Heart right ventricle (tissue), 16 donors: ENCODE data around the gene C14orf132. TPM values are rescaled to one million over a fixed set of nuclear protein-coding genes. Genes with fewer than 3 reads are reported as not detected.

Experiments used
- ATAC-seq, 8 donors: fragments of 200-7000 bp; cut with Tn5 transposase; one replicate each; pipeline ENCODE4 v1.9.1; 2020; ENCODE audit warnings: mild to moderate bottlenecking in 8 of 8, moderate library complexity in 8 of 8, moderate number of reproducible peaks in 1 of 8
- DNase-seq, 2 donors: peaks; one replicate each; pipeline ENCODE4 v3.0.0-alpha.2; 2020
- H3K27ac ChIP-seq, 10 donors: fragments of 200-600 bp; sonication (generic) in 2 of 10; one replicate each; pipeline versions ENCODE4 v1.5.0 to v1.8.0; 2020 to 2022; ENCODE audit warnings: mild to moderate bottlenecking in 3 of 10
- H3K27me3 ChIP-seq, 7 donors: fragments of 200-600 bp; one replicate each; pipeline ENCODE4 v1.8.0; 2021 to 2022; ENCODE audit warnings: mild to moderate bottlenecking in 2 of 7
- H3K36me3 ChIP-seq, 9 donors: fragments of 200-600 bp; sonication (generic) in 1 of 9; one replicate each; pipeline versions ENCODE4 v1.5.0 to v1.8.0; 2020 to 2022; ENCODE audit warnings: mild to moderate bottlenecking in 2 of 9
- H3K4me1 ChIP-seq, 9 donors: fragments of 200-600 bp; sonication (generic) in 1 of 9; one replicate each; pipeline versions ENCODE4 v1.5.0 to v1.8.0; 2020 to 2022; ENCODE audit warnings: mild to moderate bottlenecking in 4 of 9
- H3K4me3 ChIP-seq, 10 donors: fragments of 200-600 bp; sonication (generic) in 2 of 10; one replicate each; pipeline versions ENCODE4 v1.5.0 to v1.8.0; 2020 to 2022; ENCODE audit warnings: mild to moderate bottlenecking in 7 of 10, moderate library complexity in 2 of 10
- H3K9me3 ChIP-seq, 11 donors: fragments of 200-600 bp in 10 of 11; sonication (generic) in 2 of 11; one replicate each; pipeline versions ENCODE4 v1.5.0 to v1.8.0; 2013 to 2022; ENCODE audit warnings: mild to moderate bottlenecking in 2 of 11, control low read depth in 1 of 11, moderate library complexity in 1 of 11
- WGBS, 2 donors: extraction: QIAGEN DNeasy Blood & Tissue Kit; methylation state at CpG; one replicate each; pipeline ENCODE4 v1.1.7; 2013; ENCODE audit warnings: inconsistent platforms in 1 of 2; 5-methylcytosine and 5-hydroxymethylcytosine counted together
- intact Hi-C, 10 donors: fragments of 100-400 bp; cut with DNase I; formaldehyde crosslinking; loops; one replicate each; pipeline versions ENCODE4 v1.11.1 to v1.14.2; 2022
- polyA plus RNA-seq, 2 donors: library from polyadenylated mRNA; stranded (reverse); fragments of 200-250 nt; gene quantifications; one replicate each; pipeline ENCODE4 v1.2.3, GENCODE V29; 2013
- total RNA-seq, 10 donors: library from RNA; stranded (reverse); fragmentation: NEBNext Ultra II Directional in 3 of 10; extraction: Animal tissue kit (Norgen Biotek cat#: 25700) in 3 of 10; gene quantifications; one replicate each; pipeline versions ENCODE4 v1.2.1 to v1.2.4, GENCODE V29; 2021 to 2023
- TF ChIP-seq, protein P1 (sequence below), 9 donors: fragments of 200-600 bp; sonication (generic) in 2 of 9; IDR thresholded peaks; one replicate each; pipeline versions ENCODE4 v1.5.0 to v1.8.0; 2021 to 2022; ENCODE audit warnings: antibody characterized with exemption in 9 of 9, mild to moderate bottlenecking in 5 of 9, moderate library complexity in 1 of 9
- donor health status: Arrhythmogenic right ventricular cardiomyopathy.
- donor health status: ischemic (EF 13 %, LVEDD 7.1; RV severe dilation, severe dysfunction).
- donor health status: healthy with polysubstance abuse.
- donor health status: DM: no; HTN: yes; CAD: no.
- donor health status: DM: no; HTN: no; CAD: no.
- donor health status: ischemic (EF 25% LVEDD 6.9; RV normal size, moderate dysfunction).
- donor health status: ischemic (EF 25% LVEDD 5.7; RV mildly dilated, moderate dysfunction).
- donor health status: healthy.
- donor health status: DM: yes; HTN: yes; CAD: no.
- donor health status: Ischemic cardiomyopathy.
- donor health status: ischemic (EF 35%, LVEDD 5.7; RV mildly dilated, moderate dysfunction).
- donor health status: nonischemic (EF 11% LVEDD 7.7; RV severe dilation, severe dysfunction).
- donor health status: DM: yes; HTN: yes; CAD: no.
- donor health status: PGD.
- donor health status: ischemic (EF 29% LVEDD 5.4; RV normal size, mild dysfunction).
- donor health status: nonischemic (EF 23%, LVEDD 6.1; RV moderate dilation, normal function).

C14orf132 gene
- total and polyA plus RNA-seq, 12 donors, result 0.80 to 16.2 (median 2.5) TPM

DNA sequence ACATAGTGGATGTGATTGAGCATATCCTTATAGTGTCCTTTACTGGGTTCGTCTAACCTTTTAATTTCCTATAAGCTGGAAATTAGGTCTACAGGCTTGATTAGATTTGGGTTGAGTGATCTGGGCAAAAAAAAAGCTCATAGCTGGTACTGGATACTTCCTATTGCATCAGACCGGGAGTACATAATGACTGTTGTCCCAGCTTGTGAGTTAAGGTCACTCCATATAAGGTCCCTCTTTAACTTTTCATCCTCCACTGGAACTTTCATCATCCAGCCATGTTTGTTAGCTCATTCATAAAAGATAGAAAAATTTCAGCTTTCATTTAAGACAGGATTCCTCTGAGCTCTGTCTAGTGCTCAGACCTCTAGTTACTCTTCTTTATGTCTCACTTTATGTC lies 80.8 kb downstream of the C14orf132 start:
- DNase-seq (no peak), ATAC-seq (no peak)
- H3K27ac ChIP-seq, result no peak overlapping the region
- no peaks in the 10 kb centered on the region for H3K36me3 ChIP-seq
- peaks cover 0 to 6% (median 0%) of the 10 kb centered on the region in 11 donors for H3K9me3 ChIP-seq
- intact Hi-C loops, result loop anchor here in 1 of 10 donors (10.0 kb wide), 1 partner anchor 295 kb away; no protein-coding TSS in a partner anchor
- H3K27me3 ChIP-seq, result peaks cover 0 to 14% (median 0%) of the 10 kb centered on the region in 7 donors
- 72 to 74% methylated on average over 2 of the region's 2 CpGs for WGBS, 2 donors
- H3K4me3 ChIP-seq, result no peak overlapping the region
- H3K4me1 ChIP-seq, result no peaks in the 10 kb centered on the region
- TF ChIP-seq, protein P1, sequence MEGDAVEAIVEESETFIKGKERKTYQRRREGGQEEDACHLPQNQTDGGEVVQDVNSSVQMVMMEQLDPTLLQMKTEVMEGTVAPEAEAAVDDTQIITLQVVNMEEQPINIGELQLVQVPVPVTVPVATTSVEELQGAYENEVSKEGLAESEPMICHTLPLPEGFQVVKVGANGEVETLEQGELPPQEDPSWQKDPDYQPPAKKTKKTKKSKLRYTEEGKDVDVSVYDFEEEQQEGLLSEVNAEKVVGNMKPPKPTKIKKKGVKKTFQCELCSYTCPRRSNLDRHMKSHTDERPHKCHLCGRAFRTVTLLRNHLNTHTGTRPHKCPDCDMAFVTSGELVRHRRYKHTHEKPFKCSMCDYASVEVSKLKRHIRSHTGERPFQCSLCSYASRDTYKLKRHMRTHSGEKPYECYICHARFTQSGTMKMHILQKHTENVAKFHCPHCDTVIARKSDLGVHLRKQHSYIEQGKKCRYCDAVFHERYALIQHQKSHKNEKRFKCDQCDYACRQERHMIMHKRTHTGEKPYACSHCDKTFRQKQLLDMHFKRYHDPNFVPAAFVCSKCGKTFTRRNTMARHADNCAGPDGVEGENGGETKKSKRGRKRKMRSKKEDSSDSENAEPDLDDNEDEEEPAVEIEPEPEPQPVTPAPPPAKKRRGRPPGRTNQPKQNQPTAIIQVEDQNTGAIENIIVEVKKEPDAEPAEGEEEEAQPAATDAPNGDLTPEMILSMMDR (IDR thresholded peaks at IDR 0.05), result no peak

DNA sequence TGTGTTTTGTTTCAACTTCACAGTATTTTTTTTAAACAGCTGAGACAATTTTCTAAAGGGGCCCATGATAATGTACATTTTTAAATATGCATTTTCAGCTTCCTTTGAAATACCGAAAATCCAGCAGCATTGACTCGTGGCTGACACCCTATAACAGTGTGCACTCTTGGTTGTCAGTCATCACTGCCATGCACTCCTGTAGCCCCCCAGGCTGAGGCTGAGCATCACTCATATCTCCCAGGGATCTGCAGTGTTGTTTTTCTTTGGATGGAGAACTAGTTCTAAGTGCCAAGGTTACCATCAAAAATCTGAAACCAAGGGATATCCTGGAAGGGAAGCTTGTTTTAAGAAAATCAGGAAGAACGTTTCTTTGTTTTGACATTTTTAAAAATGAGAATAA lies 81.2 kb downstream of the C14orf132 start:
- 70 to 79% methylated on average over 3 of the region's 3 CpGs for WGBS, 2 donors

DNA sequence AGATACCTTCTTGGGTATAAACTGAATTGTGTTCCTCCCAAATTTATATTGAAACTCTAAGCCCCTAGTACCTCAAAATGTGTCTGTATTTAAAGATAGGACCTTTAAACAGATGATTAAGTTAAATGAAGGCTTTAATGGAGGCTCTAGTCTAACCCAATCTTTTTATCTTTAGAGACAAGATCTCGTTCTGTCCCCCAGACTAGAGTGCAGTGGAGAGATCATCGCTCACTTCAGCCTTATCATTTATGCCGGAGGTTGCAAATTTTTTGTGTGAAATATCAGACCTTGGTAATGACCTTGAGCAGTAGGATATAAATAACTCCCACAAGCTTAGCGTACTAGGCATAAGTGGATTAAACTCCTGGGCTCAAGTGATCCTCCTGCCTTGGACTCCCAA lies 81.8 kb downstream of the C14orf132 start:
- DNase-seq, result no peak
- WGBS, 2 donors, result 48 to 52% methylated on average over 4 of the region's 4 CpGs
- peaks cover 0 to 6% (median 0%) of the 10 kb centered on the region in 11 donors for H3K9me3 ChIP-seq

More for the DNA sequence above, 81.2 kb downstream of the C14orf132 start:
- Histone ChIP-seq H3K27ac (no peak overlapping the region), H3K9me3 (peaks cover 0 to 6% (median 0%) of the 10 kb centered on the region in 11 donors), H3K27me3 (peaks cover 0 to 14% (median 0%) of the 10 kb centered on the region in 7 donors), H3K4me1 (peaks cover 0 to 3% (median 0%) of the 10 kb centered on the region in 9 donors), H3K36me3 (no peaks in the 10 kb centered on the region), H3K4me3 (no peak overlapping the region)
- ATAC-seq (no peak), DNase-seq (no peak)
- TF ChIP-seq, protein P1 (IDR thresholded peaks at IDR 0.05), result no peak
- intact Hi-C loops, result no loop called here

DNA sequence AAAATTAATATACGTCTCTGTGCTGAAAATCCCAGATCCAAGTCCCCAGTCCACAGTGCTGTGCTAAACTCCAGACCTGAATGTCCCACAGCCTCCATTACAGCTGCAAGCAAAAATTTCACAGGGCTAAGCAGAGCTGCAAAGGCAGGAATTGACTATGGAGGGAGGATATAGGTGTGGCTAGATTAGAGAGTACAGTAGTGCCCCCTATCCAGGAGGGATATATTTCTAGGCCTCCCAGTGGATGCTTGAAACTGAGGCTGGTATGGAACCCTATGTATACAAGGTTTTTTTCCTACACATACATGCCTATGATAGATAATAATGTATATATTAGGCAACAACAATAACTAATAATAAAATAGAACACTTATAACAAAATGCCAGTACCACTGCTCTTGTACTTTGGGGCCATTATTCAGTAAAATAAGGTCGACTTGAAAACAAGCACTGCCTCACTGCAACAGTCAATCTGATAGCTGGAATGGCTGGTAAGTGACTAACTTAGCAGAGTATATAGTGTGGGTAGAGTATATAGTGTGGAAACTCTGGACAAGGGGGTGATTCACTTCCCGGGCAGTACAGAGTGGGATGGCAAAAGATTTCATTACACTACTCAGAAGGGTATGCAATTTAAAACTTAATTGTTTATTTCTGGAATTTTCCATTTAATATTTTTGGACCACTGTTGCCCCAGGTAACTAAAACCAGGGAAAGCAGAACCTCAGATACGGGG lies 82.7 kb downstream of the C14orf132 start:
- TF ChIP-seq, protein P1 (IDR thresholded peaks at IDR 0.05), result no peak
- H3K4me1 ChIP-seq, result peaks cover 0 to 15% (median 5%) of the 10 kb centered on the region in 9 donors
- H3K36me3 ChIP-seq, result no peaks in the 10 kb centered on the region
- H3K27me3 ChIP-seq, result peaks cover 0 to 15% (median 0%) of the 10 kb centered on the region in 7 donors
- intact Hi-C loops, result no loop called here
- H3K4me3 ChIP-seq, result no peak overlapping the region
- ATAC-seq (no peak), DNase-seq (no peak)
- peaks cover 0 to 6% (median 0%) of the 10 kb centered on the region in 11 donors for H3K9me3 ChIP-seq
- no peak overlapping the region for H3K27ac ChIP-seq
- 90 to 93% methylated on average over 4 of the region's 4 CpGs for WGBS, 2 donors

More for the DNA sequence above, 81.8 kb downstream of the C14orf132 start:
- H3K27me3 ChIP-seq, result peaks cover 0 to 14% (median 0%) of the 10 kb centered on the region in 7 donors
- H3K4me3 ChIP-seq, result no peak overlapping the region
- ATAC-seq, result no peak
- no peak overlapping the region for H3K27ac ChIP-seq
- H3K36me3 ChIP-seq, result no peaks in the 10 kb centered on the region
- TF ChIP-seq, protein P1 (IDR thresholded peaks at IDR 0.05), result no peak
- peaks cover 0 to 8% (median 0%) of the 10 kb centered on the region in 9 donors for H3K4me1 ChIP-seq
- intact Hi-C loops, result no loop called here
